Measurements from ENCODE around the gene FUT8. TPM values are rescaled to one million over a fixed set of nuclear protein-coding genes. Genes with fewer than 3 reads are reported as not detected.

FUT8 gene
- total RNA-seq, 1 donor from 2014 or later = 7.8 TPM

- H3K9me3 ChIP-seq (replicated peaks) = peaks cover 3% of the 10 kb centered on the region
- no peaks in the 10 kb centered on the region for H3K27me3 ChIP-seq (ENCODE audit: low read depth)
- no peak for TF ChIP-seq CTCF (IDR thresholded peaks at IDR 0.05; ENCODE audit: borderline replicate concordance)
- intact Hi-C loops (cut with micrococcal nuclease) = no loop called here
- H3K4me3 ChIP-seq = no peak overlapping the region
- DNase-seq = no peak
- no peaks in the 10 kb centered on the region for H3K36me3 ChIP-seq
- no peak overlapping the region for H3K27ac ChIP-seq (replicated peaks)
- peaks cover 4% of the 10 kb centered on the region for H3K4me1 ChIP-seq
Measured at GRCh38 chr14:65491274-65491673, 78.7 kb downstream of the FUT8 start.

- Histone ChIP-seq H3K36me3 (no peaks in the 10 kb centered on the region), H3K9me3 (replicated peaks) (peaks cover 6% of the 10 kb centered on the region), H3K27me3 (ENCODE audit: low read depth) (no peaks in the 10 kb centered on the region), H3K27ac (replicated peaks) (no peak overlapping the region), H3K4me1 (peaks cover 4% of the 10 kb centered on the region), H3K4me3 (no peak overlapping the region)
- intact Hi-C loops (cut with micrococcal nuclease) = no loop called here
- no peak for TF ChIP-seq CTCF (IDR thresholded peaks at IDR 0.05; ENCODE audit: borderline replicate concordance)
- no peak for DNase-seq
Measured at GRCh38 chr14:65492266-65492665, 79.7 kb downstream of the FUT8 start.

GRCh38 chr14:65495196-65495595 is 82.7 kb downstream of the FUT8 start:
- H3K27me3 ChIP-seq (ENCODE audit: low read depth) = no peaks in the 10 kb centered on the region
- TF ChIP-seq CTCF (IDR thresholded peaks at IDR 0.05; ENCODE audit: borderline replicate concordance) = no peak
- H3K36me3 ChIP-seq = no peaks in the 10 kb centered on the region
- H3K4me1 ChIP-seq = peaks cover 9% of the 10 kb centered on the region
- H3K9me3 ChIP-seq (replicated peaks) = peaks cover 6% of the 10 kb centered on the region
- intact Hi-C loops (cut with micrococcal nuclease) = no loop called here
- DNase-seq = no peak
- no peak overlapping the region for H3K4me3 ChIP-seq
- no peak overlapping the region for H3K27ac ChIP-seq (replicated peaks)

- no peaks in the 10 kb centered on the region for H3K27me3 ChIP-seq (ENCODE audit: low read depth)
- intact Hi-C loops (cut with micrococcal nuclease) = no loop called here
- DNase-seq = no peak
- peaks cover 6% of the 10 kb centered on the region for H3K9me3 ChIP-seq (replicated peaks)
- H3K36me3 ChIP-seq = no peaks in the 10 kb centered on the region
- no peak overlapping the region for H3K4me3 ChIP-seq
- no peak for TF ChIP-seq CTCF (IDR thresholded peaks at IDR 0.05; ENCODE audit: borderline replicate concordance)
- H3K27ac ChIP-seq (replicated peaks) = no peak overlapping the region
- H3K4me1 ChIP-seq = peaks cover 4% of the 10 kb centered on the region
Measured at GRCh38 chr14:65496178-65496993, 83.9 kb downstream of the FUT8 start.

- Histone ChIP-seq H3K27ac (replicated peaks) (no peak overlapping the region), H3K36me3 (no peaks in the 10 kb centered on the region), H3K4me3 (no peak overlapping the region), H3K4me1 (peaks cover 13% of the 10 kb centered on the region), H3K9me3 (replicated peaks) (peaks cover 6% of the 10 kb centered on the region), H3K27me3 (ENCODE audit: low read depth) (no peaks in the 10 kb centered on the region)
- no peak for TF ChIP-seq CTCF (IDR thresholded peaks at IDR 0.05; ENCODE audit: borderline replicate concordance)
- no peak for DNase-seq
- intact Hi-C loops (cut with micrococcal nuclease) = no loop called here
Measured at GRCh38 chr14:65499138-65499537, 86.6 kb downstream of the FUT8 start.
